DMS114 treated with DMSO at 0.1 percent for 48 hours (cell line): ENCODE results near the gene RTL5.

Source experiments
- DNase-seq: peaks from one replicate; lab custom pipeline; 2025; ENCODE audit not compliant: unreplicated experiment; lab: John Stamatoyannopoulos, UW

RTL5 gene

GRCh38 chrX:72110051-72110875 is 21.5 kb downstream of the RTL5 start:
- DNase-seq, result no peak

- DNase-seq, result no peak
These were observed 23.0 kb downstream of the RTL5 start for GRCh38 chrX:72108666-72109065.

- DNase-seq, result no peak
These were observed 23.7 kb downstream of the RTL5 start for GRCh38 chrX:72107841-72108595.

GRCh38 chrX:72107320-72107719 is 24.4 kb downstream of the RTL5 start:
- DNase-seq, result no peak

GRCh38 chrX:72105436-72105835 is 26.3 kb downstream of the RTL5 start:
- DNase-seq, result no peak

- no peak for DNase-seq
These were observed 29.0 kb downstream of the RTL5 start for GRCh38 chrX:72102760-72103159.

GRCh38 chrX:72102126-72102525 is 29.6 kb downstream of the RTL5 start:
- no peak for DNase-seq

- DNase-seq, result no peak
These were observed 30.1 kb downstream of the RTL5 start for GRCh38 chrX:72101597-72102037.

GRCh38 chrX:72100824-72101351 is 30.8 kb downstream of the RTL5 start:
- DNase-seq, result no peak

- no peak for DNase-seq
These were observed 31.5 kb downstream of the RTL5 start for GRCh38 chrX:72100051-72100755.

GRCh38 chrX:72097098-72097497 is 34.6 kb downstream of the RTL5 start:
- DNase-seq, result no peak

- DNase-seq, result no peak
These were observed 36.3 kb downstream of the RTL5 start for GRCh38 chrX:72095370-72095769.

- DNase-seq, result no peak
These were observed 36.8 kb downstream of the RTL5 start for GRCh38 chrX:72094894-72095293.

- DNase-seq, result no peak
These were observed 42.5 kb downstream of the RTL5 start for GRCh38 chrX:72089254-72089653.

GRCh38 chrX:72088761-72089160 is 43.0 kb downstream of the RTL5 start:
- DNase-seq, result no peak

- DNase-seq, result no peak
These were observed 44.7 kb downstream of the RTL5 start for GRCh38 chrX:72086995-72087394.

- no peak for DNase-seq
These were observed 47.6 kb downstream of the RTL5 start for GRCh38 chrX:72084114-72084513.

GRCh38 chrX:72083291-72083690 is 48.4 kb downstream of the RTL5 start:
- no peak for DNase-seq

- DNase-seq, result no peak
These were observed 50.0 kb downstream of the RTL5 start for GRCh38 chrX:72081605-72082320.

- DNase-seq, result no peak
These were observed 50.9 kb downstream of the RTL5 start for GRCh38 chrX:72080800-72081199.

- no peak for DNase-seq
These were observed 51.6 kb downstream of the RTL5 start for GRCh38 chrX:72080150-72080549.
